BE2C (cell line): ENCODE measurements around the gene HMGB4.

Experiments used
- DNase-seq: peaks from one replicate; pipeline ENCODE4 v3.0.0-alpha.2; 2020
- H3K27me3 ChIP-seq: fragments of 250-450 bp; sonication (Bioruptor Pico); 2 replicates; pipeline ENCODE4 v1.5.1; 2020; ENCODE audit warnings: mild to moderate bottlenecking
- H3K36me3 ChIP-seq: fragments of 250-450 bp; sonication (Bioruptor Pico); 2 replicates; pipeline ENCODE4 v1.5.1; 2020; ENCODE audit warnings: mild to moderate bottlenecking
- H3K4me1 ChIP-seq: fragments of 250-450 bp; sonication (Bioruptor Pico); 2 replicates; pipeline ENCODE4 v1.5.1; 2020
- H3K4me3 ChIP-seq: 2 replicates; pipeline ENCODE4 v1.5.1; 2011; ENCODE audit warnings: low read depth, low read length
- H3K9me3 ChIP-seq: fragments of 250-450 bp; sonication (Bioruptor Pico); 2 replicates; pipeline ENCODE4 v1.5.1; 2020
- CTCF ChIP-seq: IDR thresholded peaks from 2 replicates; pipeline ENCODE4 v1.5.1; 2012; ENCODE audit warnings: mild to moderate bottlenecking, low read depth, low read length

Gene HMGB4

GRCh38 chr1:33820804-33821203, 43.1 kb upstream of the HMGB4 start:
- no peak for TF ChIP-seq CTCF
- Histone ChIP-seq H3K4me3 (no peak overlapping the region), H3K36me3 (no peaks in the 10 kb centered on the region), H3K27me3 (no peaks in the 10 kb centered on the region), H3K9me3 (no peaks in the 10 kb centered on the region), H3K4me1 (no peaks in the 10 kb centered on the region)
- no peak for DNase-seq

GRCh38 chr1:33821291-33821690, 42.6 kb upstream of the HMGB4 start:
- DNase-seq: no peak
- Histone ChIP-seq H3K27me3 (no peaks in the 10 kb centered on the region), H3K36me3 (no peaks in the 10 kb centered on the region), H3K4me3 (no peak overlapping the region), H3K9me3 (no peaks in the 10 kb centered on the region), H3K4me1 (no peaks in the 10 kb centered on the region)
- TF ChIP-seq CTCF: no peak

GRCh38 chr1:33822396-33822795, 41.5 kb upstream of the HMGB4 start:
- Histone ChIP-seq H3K9me3 (no peaks in the 10 kb centered on the region), H3K4me3 (no peak overlapping the region), H3K4me1 (no peaks in the 10 kb centered on the region), H3K27me3 (no peaks in the 10 kb centered on the region), H3K36me3 (no peaks in the 10 kb centered on the region)
- no peak for TF ChIP-seq CTCF
- no peak for DNase-seq

- Histone ChIP-seq H3K9me3 (no peaks in the 10 kb centered on the region), H3K27me3 (no peaks in the 10 kb centered on the region), H3K36me3 (no peaks in the 10 kb centered on the region), H3K4me3 (no peak overlapping the region), H3K4me1 (no peaks in the 10 kb centered on the region)
- DNase-seq: no peak
- TF ChIP-seq CTCF: no peak
These were observed 40.5 kb upstream of the HMGB4 start for GRCh38 chr1:33823401-33823800.

- no peaks in the 10 kb centered on the region for H3K9me3 ChIP-seq
- no peak for TF ChIP-seq CTCF
- no peak overlapping the region for H3K4me3 ChIP-seq
- no peaks in the 10 kb centered on the region for H3K27me3 ChIP-seq
- no peaks in the 10 kb centered on the region for H3K4me1 ChIP-seq
- H3K36me3 ChIP-seq: no peaks in the 10 kb centered on the region
- no peak for DNase-seq
These were observed 40.0 kb upstream of the HMGB4 start for GRCh38 chr1:33823830-33824229.

GRCh38 chr1:33824321-33824720, 39.6 kb upstream of the HMGB4 start:
- no peak for DNase-seq
- no peak for TF ChIP-seq CTCF
- Histone ChIP-seq H3K4me1 (no peaks in the 10 kb centered on the region), H3K27me3 (no peaks in the 10 kb centered on the region), H3K4me3 (no peak overlapping the region), H3K9me3 (no peaks in the 10 kb centered on the region), H3K36me3 (no peaks in the 10 kb centered on the region)
